WTC11 (cell line): Measurements from ENCODE around the gene UCHL1. TPM values are rescaled to one million over a fixed set of nuclear protein-coding genes. Genes with fewer than 3 reads are reported as not detected.
A peak's percentile ranks its signal among the peaks of the same experiment; 100 is the strongest.

ENCODE experiments used
- ATAC-seq: fragments of 200-7000 bp; cut with Tn5 transposase; 2 replicates; pipeline ENCODE4 v1.10.0; 2021; ENCODE audit warnings: mild to moderate bottlenecking, moderate library complexity
- CTCF ChIA-PET: fragments of 300-600 bp; sonication (Branson Sonifier 250); formaldehyde crosslinking; loops from one replicate; lab custom pipeline; 2021; ENCODE audit warnings: antibody characterized with exemption; lab: Charles Lee
- POLR2A ChIA-PET: fragments of 350-600 bp; sonication (Branson Sonifier 250); formaldehyde crosslinking; loops from one replicate; lab custom pipeline; 2021; ENCODE audit warnings: antibody characterized with exemption; lab: Charles Lee
- DNase-seq: peaks from one replicate; pipeline ENCODE4 v3.0.0; 2021; ENCODE audit warnings: low spot score
- H3K27ac Mint-ChIP-seq: 2 replicates; pipeline ENCODE4 v1.8.0; 2021; ENCODE audit warnings: mixed read lengths
- H3K27me3 Mint-ChIP-seq: 2 replicates; pipeline ENCODE4 v1.8.0; 2021; ENCODE audit warnings: low read depth, mild to moderate bottlenecking, moderate library complexity, mixed read lengths
- H3K36me3 Mint-ChIP-seq: 2 replicates; pipeline ENCODE4 v1.8.0; 2021; ENCODE audit warnings: mixed read lengths
- H3K4me1 Mint-ChIP-seq: 2 replicates; pipeline ENCODE4 v1.8.0; 2022; ENCODE audit warnings: mixed read lengths
- H3K4me3 Mint-ChIP-seq: 2 replicates; pipeline ENCODE4 v1.8.0; 2021; ENCODE audit warnings: mild to moderate bottlenecking, moderate library complexity, mixed read lengths
- H3K9me3 Mint-ChIP-seq: 2 replicates; pipeline ENCODE4 v1.8.0; 2021; ENCODE audit warnings: mixed read lengths
- CREB1 ChIP-seq: sonication (generic); formaldehyde crosslinking; IDR thresholded peaks from 2 replicates; pipeline ENCODE4 v1.8.0; 2023; ENCODE audit warnings: mild to moderate bottlenecking, missing genetic modification reagents
- GABPB1 ChIP-seq: sonication (generic); formaldehyde crosslinking; IDR thresholded peaks from 2 replicates; pipeline ENCODE4 v1.8.1; 2023; ENCODE audit warnings: mild to moderate bottlenecking, missing genetic modification reagents
- GRHL2 ChIP-seq: fragments of 250-450 bp; sonication (Bioruptor Pico); IDR thresholded peaks from 2 replicates; pipeline ENCODE4 v1.8.0; 2022; ENCODE audit warnings: mild to moderate bottlenecking, moderate library complexity; ENCODE audit not compliant: insufficient replicate concordance, severe bottlenecking
- HMGA2 ChIP-seq: fragments of 250-450 bp; sonication (Bioruptor Pico); IDR thresholded peaks from 2 replicates; pipeline ENCODE4 v1.4.0; 2021; ENCODE audit warnings: mild to moderate bottlenecking, moderate library complexity
- NFYB ChIP-seq: sonication (generic); formaldehyde crosslinking; conservative IDR thresholded peaks from 2 replicates; pipeline ENCODE4 v1.8.0; 2022; ENCODE audit warnings: low read depth, missing genetic modification reagents
- NR2C2 ChIP-seq: sonication (generic); formaldehyde crosslinking; IDR thresholded peaks from 2 replicates; pipeline ENCODE4 v1.8.0; 2022; ENCODE audit warnings: mild to moderate bottlenecking, missing genetic modification reagents
- SOX15 ChIP-seq: fragments of 250-450 bp; sonication (Bioruptor Pico); IDR thresholded peaks from 2 replicates; pipeline ENCODE4 v1.9.0; 2021; ENCODE audit warnings: mild to moderate bottlenecking
- TEAD1 ChIP-seq: sonication (generic); formaldehyde crosslinking; IDR thresholded peaks from 2 replicates; pipeline ENCODE4 v1.8.0; 2022; ENCODE audit warnings: mild to moderate bottlenecking, missing genetic modification reagents
- ZNF138 ChIP-seq: sonication (generic); formaldehyde crosslinking; conservative IDR thresholded peaks from 2 replicates; pipeline ENCODE4 v1.8.1; 2022; ENCODE audit warnings: mild to moderate bottlenecking, moderate library complexity, missing genetic modification reagents
- ZNF671 ChIP-seq: fragments of 250-450 bp; sonication (Bioruptor Pico); IDR thresholded peaks from 2 replicates; pipeline ENCODE4 v1.8.0; 2021; ENCODE audit warnings: mild to moderate bottlenecking
- total RNA-seq: library from RNA; stranded (reverse); gene quantifications from 3 replicates; pipeline ENCODE4 v1.2.3, GENCODE V29; 2021
- TF ChIP-seq, protein P1 (sequence below): sonication (generic); formaldehyde crosslinking; IDR thresholded peaks from 2 replicates; pipeline ENCODE4 v1.8.1; 2023; ENCODE audit warnings: mild to moderate bottlenecking, missing genetic modification reagents, moderate library complexity
- TF ChIP-seq, protein P2 (sequence below): sonication (generic); formaldehyde crosslinking; IDR thresholded peaks from 2 replicates; pipeline ENCODE4 v1.8.1; 2023; ENCODE audit warnings: mild to moderate bottlenecking, moderate library complexity, missing genetic modification reagents
- TF ChIP-seq, protein P3 (sequence below): sonication (generic); formaldehyde crosslinking; IDR thresholded peaks from 2 replicates; pipeline ENCODE4 v1.8.0; 2022; ENCODE audit warnings: mild to moderate bottlenecking, missing genetic modification reagents
- TF ChIP-seq, protein P4 (sequence below): sonication (generic); formaldehyde crosslinking; IDR thresholded peaks from 2 replicates; pipeline ENCODE4 v1.8.1; 2023; ENCODE audit warnings: mild to moderate bottlenecking, missing genetic modification reagents, borderline replicate concordance
- TF ChIP-seq, protein P5 (sequence below): fragments of 250-450 bp; sonication (Bioruptor Pico); IDR thresholded peaks from 2 replicates; pipeline ENCODE4 v1.9.0; 2021; ENCODE audit warnings: mild to moderate bottlenecking
- TF ChIP-seq, protein P6 (sequence below): fragments of 250-450 bp; sonication (Bioruptor Pico); IDR thresholded peaks from 2 replicates; pipeline ENCODE4 v1.9.0; 2021; ENCODE audit warnings: moderate library complexity, mild to moderate bottlenecking, inconsistent platforms, borderline replicate concordance

Gene UCHL1
- total RNA-seq, 1 experiment from 2014 or later = 548 TPM

DNA sequence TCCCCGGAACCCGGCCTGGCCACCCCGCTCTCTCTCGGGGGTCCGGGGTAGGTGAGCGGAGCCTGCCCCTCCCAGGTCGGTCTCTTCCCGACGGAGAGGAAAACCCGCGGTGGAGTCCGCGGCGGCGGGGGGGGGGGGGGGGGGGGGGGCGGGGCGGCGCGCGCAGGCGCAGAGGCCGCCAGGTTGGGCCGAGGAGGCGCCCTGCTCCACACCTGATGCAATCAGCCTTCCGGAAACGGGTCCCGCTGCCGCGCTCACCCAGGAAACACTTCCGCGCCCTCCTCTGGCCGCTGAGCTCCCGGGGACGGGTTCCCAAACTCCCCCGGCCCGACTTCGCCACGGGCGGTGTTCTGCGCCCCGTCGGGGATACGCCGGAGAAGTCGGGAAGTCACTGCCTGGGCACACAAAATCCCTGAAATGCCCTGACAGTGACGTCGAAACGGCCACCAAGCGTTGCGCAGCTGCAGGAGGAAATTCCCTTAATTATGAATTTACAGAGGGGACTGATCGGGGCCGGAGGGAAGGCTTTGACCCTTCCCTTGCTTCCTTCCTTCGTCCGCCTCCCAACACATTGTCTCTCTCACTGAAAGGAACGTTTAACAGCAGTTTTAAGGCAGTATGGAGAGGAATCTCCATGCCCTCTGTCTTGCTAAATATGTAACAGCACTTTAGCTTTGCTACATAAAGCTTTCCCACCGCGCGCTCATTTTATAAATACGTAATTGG lies 40.3 kb upstream of the UCHL1 start (continued):
- TF ChIP-seq TEAD1 (CRISPR knock-in tag) (0 out of 2 replicates have a peak, but pooled peaks have one; percentile 44), HMGA2 (CRISPR knock-in tag) (no peak), GABPB1 (peak; percentile 99), ZNF138 (CRISPR knock-in tag) (0 out of 2 replicates have a peak, but pooled peaks have one; percentile 56)
- TF ChIP-seq, protein P1, sequence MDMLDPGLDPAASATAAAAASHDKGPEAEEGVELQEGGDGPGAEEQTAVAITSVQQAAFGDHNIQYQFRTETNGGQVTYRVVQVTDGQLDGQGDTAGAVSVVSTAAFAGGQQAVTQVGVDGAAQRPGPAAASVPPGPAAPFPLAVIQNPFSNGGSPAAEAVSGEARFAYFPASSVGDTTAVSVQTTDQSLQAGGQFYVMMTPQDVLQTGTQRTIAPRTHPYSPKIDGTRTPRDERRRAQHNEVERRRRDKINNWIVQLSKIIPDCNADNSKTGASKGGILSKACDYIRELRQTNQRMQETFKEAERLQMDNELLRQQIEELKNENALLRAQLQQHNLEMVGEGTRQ (CRISPR knock-in tag) = peak; percentile 26; the same call in 1 of the 2 replicates
- TF ChIP-seq, protein P2, sequence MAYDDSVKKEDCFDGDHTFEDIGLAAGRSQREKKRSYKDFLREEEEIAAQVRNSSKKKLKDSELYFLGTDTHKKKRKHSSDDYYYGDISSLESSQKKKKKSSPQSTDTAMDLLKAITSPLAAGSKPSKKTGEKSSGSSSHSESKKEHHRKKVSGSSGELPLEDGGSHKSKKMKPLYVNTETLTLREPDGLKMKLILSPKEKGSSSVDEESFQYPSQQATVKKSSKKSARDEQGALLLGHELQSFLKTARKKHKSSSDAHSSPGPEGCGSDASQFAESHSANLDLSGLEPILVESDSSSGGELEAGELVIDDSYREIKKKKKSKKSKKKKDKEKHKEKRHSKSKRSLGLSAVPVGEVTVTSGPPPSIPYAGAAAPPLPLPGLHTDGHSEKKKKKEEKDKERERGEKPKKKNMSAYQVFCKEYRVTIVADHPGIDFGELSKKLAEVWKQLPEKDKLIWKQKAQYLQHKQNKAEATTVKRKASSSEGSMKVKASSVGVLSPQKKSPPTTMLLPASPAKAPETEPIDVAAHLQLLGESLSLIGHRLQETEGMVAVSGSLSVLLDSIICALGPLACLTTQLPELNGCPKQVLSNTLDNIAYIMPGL = peak; percentile 88; the same call in 1 of the 2 replicates
- TF ChIP-seq, protein P3, sequence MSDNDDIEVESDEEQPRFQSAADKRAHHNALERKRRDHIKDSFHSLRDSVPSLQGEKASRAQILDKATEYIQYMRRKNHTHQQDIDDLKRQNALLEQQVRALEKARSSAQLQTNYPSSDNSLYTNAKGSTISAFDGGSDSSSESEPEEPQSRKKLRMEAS (CRISPR knock-in tag) = peak; percentile 61
- TF ChIP-seq, all 79 proteins: peak for 20

DNA sequence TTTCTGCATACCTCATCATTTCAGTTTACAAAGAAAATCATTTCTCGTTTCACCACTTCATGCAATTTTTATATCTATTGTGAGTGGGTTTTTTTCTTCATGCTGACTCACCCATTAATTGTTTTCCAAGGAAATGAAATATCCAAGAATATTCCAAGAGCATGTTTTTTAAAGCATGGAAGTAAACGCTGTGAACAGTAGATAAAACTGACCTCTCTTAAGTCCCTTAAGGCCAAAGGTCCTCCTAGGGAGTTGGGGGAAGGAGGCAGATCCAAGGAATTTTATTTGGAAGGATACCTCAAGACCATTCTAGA lies 39.8 kb upstream of the UCHL1 start:
- Mint-ChIP-seq H3K4me1 (peaks cover 48% of the 10 kb centered on the region), H3K27me3 (peaks cover 13% of the 10 kb centered on the region), H3K9me3 (no peaks in the 10 kb centered on the region), H3K4me3 (peak overlapping the region; percentile 83), H3K27ac (peak overlapping the region; percentile 99), H3K36me3 (no peaks in the 10 kb centered on the region)
- ATAC-seq (no peak), DNase-seq (no peak)
- ChIA-PET CTCF (interaction anchor here (0.7 to 7.1 kb wide), 13 partner anchors 39 to 1161 kb away, joined by 3 to 104 read pairs (median 4); partner anchors contain the start of gene UCHL1), POLR2A (interaction anchor here (0.6 to 1.7 kb wide), 7 partner anchors 39 to 587 kb away, joined by 3 to 8 read pairs (median 4); partner anchors contain the start of genes NSUN7 and UCHL1)
- TF ChIP-seq CREB1 (CRISPR knock-in tag) (no peak), NR2C2 (CRISPR knock-in tag) (no peak), NFYB (CRISPR knock-in tag) (no peak), SOX15 (CRISPR knock-in tag) (no peak), GRHL2 (CRISPR knock-in tag) (no peak), ZNF671 (CRISPR knock-in tag) (no peak)
- TF ChIP-seq, protein P4, sequence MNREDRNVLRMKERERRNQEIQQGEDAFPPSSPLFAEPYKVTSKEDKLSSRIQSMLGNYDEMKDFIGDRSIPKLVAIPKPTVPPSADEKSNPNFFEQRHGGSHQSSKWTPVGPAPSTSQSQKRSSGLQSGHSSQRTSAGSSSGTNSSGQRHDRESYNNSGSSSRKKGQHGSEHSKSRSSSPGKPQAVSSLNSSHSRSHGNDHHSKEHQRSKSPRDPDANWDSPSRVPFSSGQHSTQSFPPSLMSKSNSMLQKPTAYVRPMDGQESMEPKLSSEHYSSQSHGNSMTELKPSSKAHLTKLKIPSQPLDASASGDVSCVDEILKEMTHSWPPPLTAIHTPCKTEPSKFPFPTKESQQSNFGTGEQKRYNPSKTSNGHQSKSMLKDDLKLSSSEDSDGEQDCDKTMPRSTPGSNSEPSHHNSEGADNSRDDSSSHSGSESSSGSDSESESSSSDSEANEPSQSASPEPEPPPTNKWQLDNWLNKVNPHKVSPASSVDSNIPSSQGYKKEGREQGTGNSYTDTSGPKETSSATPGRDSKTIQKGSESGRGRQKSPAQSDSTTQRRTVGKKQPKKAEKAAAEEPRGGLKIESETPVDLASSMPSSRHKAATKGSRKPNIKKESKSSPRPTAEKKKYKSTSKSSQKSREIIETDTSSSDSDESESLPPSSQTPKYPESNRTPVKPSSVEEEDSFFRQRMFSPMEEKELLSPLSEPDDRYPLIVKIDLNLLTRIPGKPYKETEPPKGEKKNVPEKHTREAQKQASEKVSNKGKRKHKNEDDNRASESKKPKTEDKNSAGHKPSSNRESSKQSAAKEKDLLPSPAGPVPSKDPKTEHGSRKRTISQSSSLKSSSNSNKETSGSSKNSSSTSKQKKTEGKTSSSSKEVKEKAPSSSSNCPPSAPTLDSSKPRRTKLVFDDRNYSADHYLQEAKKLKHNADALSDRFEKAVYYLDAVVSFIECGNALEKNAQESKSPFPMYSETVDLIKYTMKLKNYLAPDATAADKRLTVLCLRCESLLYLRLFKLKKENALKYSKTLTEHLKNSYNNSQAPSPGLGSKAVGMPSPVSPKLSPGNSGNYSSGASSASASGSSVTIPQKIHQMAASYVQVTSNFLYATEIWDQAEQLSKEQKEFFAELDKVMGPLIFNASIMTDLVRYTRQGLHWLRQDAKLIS (CRISPR knock-in tag) = no peak
- TF ChIP-seq, protein P1 (CRISPR knock-in tag) = no peak
- TF ChIP-seq, protein P2 = no peak
- TF ChIP-seq, protein P5, sequence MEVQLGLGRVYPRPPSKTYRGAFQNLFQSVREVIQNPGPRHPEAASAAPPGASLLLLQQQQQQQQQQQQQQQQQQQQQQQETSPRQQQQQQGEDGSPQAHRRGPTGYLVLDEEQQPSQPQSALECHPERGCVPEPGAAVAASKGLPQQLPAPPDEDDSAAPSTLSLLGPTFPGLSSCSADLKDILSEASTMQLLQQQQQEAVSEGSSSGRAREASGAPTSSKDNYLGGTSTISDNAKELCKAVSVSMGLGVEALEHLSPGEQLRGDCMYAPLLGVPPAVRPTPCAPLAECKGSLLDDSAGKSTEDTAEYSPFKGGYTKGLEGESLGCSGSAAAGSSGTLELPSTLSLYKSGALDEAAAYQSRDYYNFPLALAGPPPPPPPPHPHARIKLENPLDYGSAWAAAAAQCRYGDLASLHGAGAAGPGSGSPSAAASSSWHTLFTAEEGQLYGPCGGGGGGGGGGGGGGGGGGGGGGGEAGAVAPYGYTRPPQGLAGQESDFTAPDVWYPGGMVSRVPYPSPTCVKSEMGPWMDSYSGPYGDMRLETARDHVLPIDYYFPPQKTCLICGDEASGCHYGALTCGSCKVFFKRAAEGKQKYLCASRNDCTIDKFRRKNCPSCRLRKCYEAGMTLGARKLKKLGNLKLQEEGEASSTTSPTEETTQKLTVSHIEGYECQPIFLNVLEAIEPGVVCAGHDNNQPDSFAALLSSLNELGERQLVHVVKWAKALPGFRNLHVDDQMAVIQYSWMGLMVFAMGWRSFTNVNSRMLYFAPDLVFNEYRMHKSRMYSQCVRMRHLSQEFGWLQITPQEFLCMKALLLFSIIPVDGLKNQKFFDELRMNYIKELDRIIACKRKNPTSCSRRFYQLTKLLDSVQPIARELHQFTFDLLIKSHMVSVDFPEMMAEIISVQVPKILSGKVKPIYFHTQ (CRISPR knock-in tag) = no peak
- TF ChIP-seq, protein P6, sequence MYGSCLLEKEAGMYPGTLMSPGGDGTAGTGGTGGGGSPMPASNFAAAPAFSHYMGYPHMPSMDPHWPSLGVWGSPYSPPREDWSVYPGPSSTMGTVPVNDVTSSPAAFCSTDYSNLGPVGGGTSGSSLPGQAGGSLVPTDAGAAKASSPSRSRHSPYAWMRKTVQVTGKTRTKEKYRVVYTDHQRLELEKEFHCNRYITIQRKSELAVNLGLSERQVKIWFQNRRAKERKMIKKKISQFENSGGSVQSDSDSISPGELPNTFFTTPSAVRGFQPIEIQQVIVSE (CRISPR knock-in tag) = no peak
